Effector memory CD8-positive, alpha-beta T cell (primary cell): ENCODE data around the gene PPM1M.

Experiments
- ATAC-seq: fragments of 150-1000 bp; cut with Tn5 transposase; replicated peaks from 2 replicates; pipeline ENCODE4 v1.10.0; 2021; ENCODE audit warnings: mild to moderate bottlenecking, moderate library complexity
- DNase-seq, 3 experiments: peaks; one replicate each; pipeline ENCODE4 v3.0.0; 2021
- H3K27ac Mint-ChIP-seq, 2 donors: one replicate each; pipeline ENCODE4 v1.8.0; 2022; ENCODE audit warnings: mild to moderate bottlenecking in 2 of 2, mixed read lengths in 2 of 2, moderate library complexity in 2 of 2
- H3K27me3 Mint-ChIP-seq, 2 donors: one replicate each; pipeline ENCODE4 v1.8.0; 2022; ENCODE audit warnings: mixed read lengths in 2 of 2
- H3K36me3 Mint-ChIP-seq: one replicate; pipeline ENCODE4 v1.8.0; 2022; ENCODE audit warnings: mild to moderate bottlenecking, moderate library complexity, mixed read lengths; ENCODE audit not compliant: insufficient read depth
- H3K4me1 Mint-ChIP-seq, 2 donors: one replicate each; pipeline ENCODE4 v1.8.0; 2022; ENCODE audit warnings: low read depth in 2 of 2, mixed read lengths in 2 of 2
- H3K4me3 Mint-ChIP-seq, 2 donors: one replicate each; pipeline ENCODE4 v1.8.0; 2022; ENCODE audit warnings: mild to moderate bottlenecking in 2 of 2, mixed read lengths in 2 of 2, moderate library complexity in 2 of 2
- H3K9me3 Mint-ChIP-seq, 2 donors: one replicate each; pipeline ENCODE4 v1.8.0; 2022; ENCODE audit warnings: mixed read lengths in 2 of 2

PPM1M gene

GRCh38 chr3:52249683-52250082, 4.1 kb downstream of the PPM1M start:
- DNase-seq = no peak
- H3K4me3 Mint-ChIP-seq = no peak overlapping the region

GRCh38 chr3:52250122-52250521, 4.6 kb downstream of the PPM1M start:
- Mint-ChIP-seq H3K4me1 (peaks cover 65 to 67% of the 10 kb centered on the region in 2 donors), H3K27ac (peak overlapping the region; percentile 35 to 94), H3K27me3 (no peaks in the 10 kb centered on the region), H3K36me3 (peaks cover 80% of the 10 kb centered on the region), H3K9me3 (no peaks in the 10 kb centered on the region), H3K4me3 (peak overlapping the region in 1 of 2 donors; percentile 11)
- ATAC-seq = no peak
- no peak for DNase-seq

More at GRCh38 chr3:52249683-52250082, 4.1 kb downstream of the PPM1M start:
- ATAC-seq = no peak
- Mint-ChIP-seq H3K27me3 (no peaks in the 10 kb centered on the region), H3K36me3 (peaks cover 77% of the 10 kb centered on the region), H3K27ac (peak overlapping the region; percentile 35 to 94), H3K4me1 (peaks cover 70 to 71% of the 10 kb centered on the region in 2 donors), H3K9me3 (no peaks in the 10 kb centered on the region)

GRCh38 chr3:52253314-52254304, 8.1 kb downstream of the PPM1M start:
- peak overlapping the region; percentile 83 to 86 for H3K4me3 Mint-ChIP-seq
- no peaks in the 10 kb centered on the region for H3K27me3 Mint-ChIP-seq
- peak; percentile 79 to 84 (median 82) for DNase-seq
- peaks cover 88% of the 10 kb centered on the region for H3K36me3 Mint-ChIP-seq
- no peaks in the 10 kb centered on the region for H3K9me3 Mint-ChIP-seq
- ATAC-seq = peak; percentile 90
- peaks cover 49 to 62% of the 10 kb centered on the region in 2 donors for H3K4me1 Mint-ChIP-seq
- H3K27ac Mint-ChIP-seq = peak overlapping the region; percentile 95 to 98

GRCh38 chr3:52254608-52255007, 9.0 kb downstream of the PPM1M start:
- no peaks in the 10 kb centered on the region for H3K9me3 Mint-ChIP-seq
- peaks cover 94% of the 10 kb centered on the region for H3K36me3 Mint-ChIP-seq
- no peak for ATAC-seq

GRCh38 chr3:52256159-52256558, 10.6 kb downstream of the PPM1M start:
- H3K36me3 Mint-ChIP-seq = peaks cover 94% of the 10 kb centered on the region
- no peaks in the 10 kb centered on the region for H3K9me3 Mint-ChIP-seq
- ATAC-seq (no peak), DNase-seq (no peak)
- peak overlapping the region; percentile 89 to 95 for H3K27ac Mint-ChIP-seq
- no peak overlapping the region for H3K4me3 Mint-ChIP-seq
- H3K27me3 Mint-ChIP-seq = no peaks in the 10 kb centered on the region
- peaks cover 38 to 48% of the 10 kb centered on the region in 2 donors for H3K4me1 Mint-ChIP-seq

More at GRCh38 chr3:52254608-52255007, 9.0 kb downstream of the PPM1M start:
- H3K4me3 Mint-ChIP-seq = peak overlapping the region; percentile 50 to 51
- H3K27me3 Mint-ChIP-seq = no peaks in the 10 kb centered on the region
- H3K4me1 Mint-ChIP-seq = peaks cover 45 to 56% of the 10 kb centered on the region in 2 donors
- peak overlapping the region; percentile 95 to 98 for H3K27ac Mint-ChIP-seq
- DNase-seq = no peak

- H3K27ac Mint-ChIP-seq = peak overlapping the region; percentile 88 to 95
- peaks cover 94% of the 10 kb centered on the region for H3K36me3 Mint-ChIP-seq
- ATAC-seq = no peak
- no peak overlapping the region for H3K4me3 Mint-ChIP-seq
- H3K4me1 Mint-ChIP-seq = peaks cover 38 to 51% of the 10 kb centered on the region in 2 donors
- no peak for DNase-seq
- H3K9me3 Mint-ChIP-seq = no peaks in the 10 kb centered on the region
- no peaks in the 10 kb centered on the region for H3K27me3 Mint-ChIP-seq
Measured at GRCh38 chr3:52256622-52257021, 11.1 kb downstream of the PPM1M start.

GRCh38 chr3:52257911-52258310, 12.4 kb downstream of the PPM1M start:
- Mint-ChIP-seq H3K36me3 (peaks cover 94% of the 10 kb centered on the region), H3K27ac (peak overlapping the region; percentile 88 to 95), H3K9me3 (no peaks in the 10 kb centered on the region), H3K27me3 (no peaks in the 10 kb centered on the region), H3K4me1 (peaks cover 35 to 49% of the 10 kb centered on the region in 2 donors), H3K4me3 (no peak overlapping the region)
- DNase-seq (no peak), ATAC-seq (no peak)

- H3K9me3 Mint-ChIP-seq = no peaks in the 10 kb centered on the region
- H3K27ac Mint-ChIP-seq = peak overlapping the region; percentile 88 to 95
- ATAC-seq = no peak
- no peak for DNase-seq
- peaks cover 94% of the 10 kb centered on the region for H3K36me3 Mint-ChIP-seq
- H3K4me3 Mint-ChIP-seq = no peak overlapping the region
- H3K4me1 Mint-ChIP-seq = peaks cover 33 to 49% of the 10 kb centered on the region in 2 donors
- no peaks in the 10 kb centered on the region for H3K27me3 Mint-ChIP-seq
Measured at GRCh38 chr3:52259035-52259434, 13.5 kb downstream of the PPM1M start.

GRCh38 chr3:52259448-52259847, 13.9 kb downstream of the PPM1M start:
- Mint-ChIP-seq H3K27ac (no peak overlapping the region), H3K9me3 (no peaks in the 10 kb centered on the region), H3K27me3 (no peaks in the 10 kb centered on the region), H3K4me1 (peaks cover 34 to 50% of the 10 kb centered on the region in 2 donors), H3K4me3 (no peak overlapping the region), H3K36me3 (peaks cover 95% of the 10 kb centered on the region)
- DNase-seq (no peak), ATAC-seq (no peak)

GRCh38 chr3:52262447-52262846, 16.9 kb downstream of the PPM1M start:
- peak overlapping the region in 1 of 2 donors; percentile 15 for H3K4me3 Mint-ChIP-seq
- H3K27ac Mint-ChIP-seq = peak overlapping the region in 1 of 2 donors; percentile 14
- no peak for ATAC-seq
- DNase-seq = no peak
- H3K27me3 Mint-ChIP-seq = no peaks in the 10 kb centered on the region
- peaks cover 27 to 38% of the 10 kb centered on the region in 2 donors for H3K4me1 Mint-ChIP-seq
- peaks cover 97% of the 10 kb centered on the region for H3K36me3 Mint-ChIP-seq
- no peaks in the 10 kb centered on the region for H3K9me3 Mint-ChIP-seq

GRCh38 chr3:52265387-52265786, 19.8 kb downstream of the PPM1M start:
- Mint-ChIP-seq H3K27me3 (no peaks in the 10 kb centered on the region), H3K36me3 (peaks cover 100% of the 10 kb centered on the region), H3K4me1 (peaks cover 40 to 49% of the 10 kb centered on the region in 2 donors), H3K27ac (no peak overlapping the region), H3K9me3 (no peaks in the 10 kb centered on the region), H3K4me3 (no peak overlapping the region)
- no peak for ATAC-seq
- no peak for DNase-seq

- no peak for ATAC-seq
- H3K27me3 Mint-ChIP-seq = no peaks in the 10 kb centered on the region
Measured at GRCh38 chr3:52268036-52268435, 22.5 kb downstream of the PPM1M start.

GRCh38 chr3:52269776-52270175, 24.2 kb downstream of the PPM1M start:
- ATAC-seq = no peak
- H3K27me3 Mint-ChIP-seq = no peaks in the 10 kb centered on the region
- no peaks in the 10 kb centered on the region for H3K9me3 Mint-ChIP-seq
- no peak for DNase-seq
- peaks cover 90% of the 10 kb centered on the region for H3K36me3 Mint-ChIP-seq
- H3K4me3 Mint-ChIP-seq = peak overlapping the region; percentile 90 to 98
- peak overlapping the region; percentile 95 to 97 for H3K27ac Mint-ChIP-seq
- H3K4me1 Mint-ChIP-seq = peaks cover 57 to 58% of the 10 kb centered on the region in 2 donors

More at GRCh38 chr3:52268036-52268435, 22.5 kb downstream of the PPM1M start:
- DNase-seq = no peak
- peak overlapping the region; percentile 87 to 95 for H3K27ac Mint-ChIP-seq
- peaks cover 55 to 57% of the 10 kb centered on the region in 2 donors for H3K4me1 Mint-ChIP-seq
- peaks cover 90% of the 10 kb centered on the region for H3K36me3 Mint-ChIP-seq
- no peaks in the 10 kb centered on the region for H3K9me3 Mint-ChIP-seq
- peak overlapping the region in 1 of 2 donors; percentile 25 for H3K4me3 Mint-ChIP-seq
